Type B pancreatic cell (in vitro differentiated cells): Measurements from ENCODE around the gene WEE1. TPM values are rescaled to one million over a fixed set of nuclear protein-coding genes. Genes with fewer than 3 reads are reported as not detected.

Experiments used
- DNase-seq: peaks from one replicate; pipeline ENCODE4 v3.0.0; 2021; ENCODE audit warnings: mixed read lengths; ENCODE audit not compliant: unreplicated experiment; ENCODE audit errors: extremely low spot score
- H3K27ac Mint-ChIP-seq: 2 replicates; pipeline ENCODE4 v1.8.0; 2021; ENCODE audit warnings: mild to moderate bottlenecking, mixed read lengths
- H3K27me3 Mint-ChIP-seq: 2 replicates; pipeline ENCODE4 v1.8.0; 2021; ENCODE audit warnings: mixed read lengths
- H3K36me3 Mint-ChIP-seq: 2 replicates; pipeline ENCODE4 v1.8.0; 2021; ENCODE audit warnings: mixed read lengths
- H3K4me1 Mint-ChIP-seq: one replicate; pipeline ENCODE4 v1.8.0; 2021; ENCODE audit warnings: mixed read lengths; ENCODE audit not compliant: unreplicated experiment
- H3K4me3 Mint-ChIP-seq: 2 replicates; pipeline ENCODE4 v1.8.0; 2021; ENCODE audit warnings: mild to moderate bottlenecking, mixed read lengths
- H3K9me3 Mint-ChIP-seq: 2 replicates; pipeline ENCODE4 v1.8.0; 2021; ENCODE audit warnings: mixed read lengths
- long read RNA-seq: library from polyadenylated mRNA; unstranded; transcript quantifications from one replicate; pipeline ENCODE4 v2.0.0, GENCODE V29; 2020
- total RNA-seq: library from RNA; stranded (reverse); gene quantifications from 2 replicates; pipeline ENCODE4 v1.2.1, GENCODE V29; 2021; ENCODE audit warnings: low replicate concordance
- TF ChIP-seq, protein P1 (sequence below): fragments of 200-600 bp; sonication (generic); conservative IDR thresholded peaks from 2 replicates; pipeline ENCODE4 v1.5.0; 2021; ENCODE audit warnings: antibody characterized with exemption, mild to moderate bottlenecking

WEE1 gene
- total RNA-seq: 80.1 and 104 TPM in 2 replicates
- long read RNA-seq, transcript WEE1-201 (11 exons, 3,436 nt): major isoform, 6 of 41 reads
- long read RNA-seq, partial matches to known transcripts: 21 of 41 reads
- long read RNA-seq, other reads (novel, unspliced or antisense): 9 of 41 reads

DNA sequence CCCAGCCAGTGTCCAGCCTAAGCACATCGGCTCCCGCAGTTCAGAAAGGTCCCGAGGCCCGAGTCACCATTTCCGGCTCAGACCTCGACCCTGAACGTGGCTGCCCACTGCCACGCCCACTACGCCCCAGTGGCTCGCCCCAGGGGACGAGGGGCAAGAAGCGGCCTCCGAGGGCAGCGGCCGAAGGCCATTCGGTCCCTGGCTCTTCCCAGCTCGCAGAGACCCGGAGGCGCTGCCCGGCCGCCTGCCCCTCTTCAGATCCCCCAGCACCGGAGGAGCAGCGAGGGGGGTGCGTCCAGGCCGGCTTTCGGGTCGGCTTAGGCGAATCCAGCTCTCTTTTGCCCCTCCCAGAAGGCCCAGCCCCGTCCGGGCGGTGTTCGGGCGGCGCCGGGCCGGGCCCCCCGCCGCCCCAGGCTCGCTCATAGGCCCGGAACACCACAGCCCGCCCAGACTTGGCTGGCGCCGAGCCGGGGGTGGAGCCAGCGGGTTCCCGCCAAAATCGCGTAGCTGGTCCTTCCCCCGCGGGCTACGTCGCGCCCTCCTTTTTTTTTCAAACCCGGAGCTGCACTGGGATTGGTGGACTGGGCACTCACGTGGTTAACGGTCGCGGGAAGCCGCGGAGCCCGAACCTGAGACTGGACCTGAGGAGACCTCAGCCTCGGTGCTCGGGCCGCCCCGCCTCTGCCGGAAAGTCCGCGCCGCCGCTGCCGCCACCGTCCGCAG, at the start of gene WEE1:
Gene WEE1, plus strand, starts transcription at position 619 of the 723 bp plus-strand sequence. CDS start 264 bp downstream, outside the sequence.
- DNase-seq: peak; percentile 99
- H3K27ac Mint-ChIP-seq: peak within 1 kb of the TSS; percentile 99
- H3K36me3 Mint-ChIP-seq: peaks cover 27% of the 10 kb centered on the region
- H3K4me3 Mint-ChIP-seq: peak within 1 kb of the TSS; percentile 94
- no peaks in the 10 kb centered on the region for H3K9me3 Mint-ChIP-seq
- H3K4me1 Mint-ChIP-seq: peaks cover 37% of the 10 kb centered on the region
- H3K27me3 Mint-ChIP-seq: no peaks in the 10 kb centered on the region
- TF ChIP-seq, protein P1, sequence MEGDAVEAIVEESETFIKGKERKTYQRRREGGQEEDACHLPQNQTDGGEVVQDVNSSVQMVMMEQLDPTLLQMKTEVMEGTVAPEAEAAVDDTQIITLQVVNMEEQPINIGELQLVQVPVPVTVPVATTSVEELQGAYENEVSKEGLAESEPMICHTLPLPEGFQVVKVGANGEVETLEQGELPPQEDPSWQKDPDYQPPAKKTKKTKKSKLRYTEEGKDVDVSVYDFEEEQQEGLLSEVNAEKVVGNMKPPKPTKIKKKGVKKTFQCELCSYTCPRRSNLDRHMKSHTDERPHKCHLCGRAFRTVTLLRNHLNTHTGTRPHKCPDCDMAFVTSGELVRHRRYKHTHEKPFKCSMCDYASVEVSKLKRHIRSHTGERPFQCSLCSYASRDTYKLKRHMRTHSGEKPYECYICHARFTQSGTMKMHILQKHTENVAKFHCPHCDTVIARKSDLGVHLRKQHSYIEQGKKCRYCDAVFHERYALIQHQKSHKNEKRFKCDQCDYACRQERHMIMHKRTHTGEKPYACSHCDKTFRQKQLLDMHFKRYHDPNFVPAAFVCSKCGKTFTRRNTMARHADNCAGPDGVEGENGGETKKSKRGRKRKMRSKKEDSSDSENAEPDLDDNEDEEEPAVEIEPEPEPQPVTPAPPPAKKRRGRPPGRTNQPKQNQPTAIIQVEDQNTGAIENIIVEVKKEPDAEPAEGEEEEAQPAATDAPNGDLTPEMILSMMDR: no peak

DNA sequence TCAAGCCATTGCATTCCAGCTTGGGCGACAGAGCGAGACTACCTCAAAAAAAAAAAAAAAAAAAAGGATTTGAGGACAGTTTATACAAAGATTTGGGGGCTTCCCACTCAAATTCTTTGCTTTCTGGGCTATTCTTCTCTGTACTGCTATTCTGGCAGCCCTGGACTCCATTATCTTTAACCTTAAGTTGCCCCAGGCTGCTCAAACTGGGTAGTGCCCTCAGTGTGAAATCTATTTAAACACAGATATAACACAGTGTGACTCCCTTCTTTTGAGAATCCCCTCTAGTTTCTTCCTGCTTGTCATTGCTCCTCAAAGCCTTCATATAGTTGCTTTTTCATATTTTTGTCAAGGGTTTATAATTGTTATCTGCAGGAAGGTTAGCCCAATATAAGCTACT, 49.5 kb upstream of the WEE1 start:
- TF ChIP-seq, protein P1: no peak
- Mint-ChIP-seq H3K27me3 (no peaks in the 10 kb centered on the region), H3K27ac (no peak overlapping the region), H3K4me1 (peaks cover 32% of the 10 kb centered on the region), H3K36me3 (peaks cover 22% of the 10 kb centered on the region), H3K4me3 (no peak overlapping the region), H3K9me3 (no peaks in the 10 kb centered on the region)
- no peak for DNase-seq

DNA sequence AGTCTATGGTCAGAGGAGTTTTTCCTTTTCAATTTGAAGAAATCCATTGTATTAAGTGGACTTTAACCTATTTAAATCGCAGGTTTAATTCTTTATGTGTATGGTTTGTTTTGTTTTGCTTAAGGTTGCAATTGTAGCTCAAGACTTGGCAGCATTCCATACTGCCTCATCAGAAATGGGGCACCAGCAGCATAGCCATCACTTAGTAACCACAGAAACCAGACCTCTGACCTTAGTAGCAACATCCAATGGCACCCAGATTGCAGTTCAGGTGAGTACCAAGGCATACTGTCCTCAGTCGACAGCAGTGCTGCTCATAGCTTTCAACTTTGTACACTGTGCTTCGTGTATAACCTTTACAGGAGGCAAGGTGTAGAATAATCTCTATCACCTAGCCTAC, 48.4 kb upstream of the WEE1 start:
- Mint-ChIP-seq H3K4me1 (peaks cover 40% of the 10 kb centered on the region), H3K27ac (no peak overlapping the region), H3K9me3 (no peaks in the 10 kb centered on the region), H3K4me3 (no peak overlapping the region), H3K36me3 (peaks cover 22% of the 10 kb centered on the region), H3K27me3 (no peaks in the 10 kb centered on the region)
- DNase-seq: no peak
- TF ChIP-seq, protein P1: no peak

DNA sequence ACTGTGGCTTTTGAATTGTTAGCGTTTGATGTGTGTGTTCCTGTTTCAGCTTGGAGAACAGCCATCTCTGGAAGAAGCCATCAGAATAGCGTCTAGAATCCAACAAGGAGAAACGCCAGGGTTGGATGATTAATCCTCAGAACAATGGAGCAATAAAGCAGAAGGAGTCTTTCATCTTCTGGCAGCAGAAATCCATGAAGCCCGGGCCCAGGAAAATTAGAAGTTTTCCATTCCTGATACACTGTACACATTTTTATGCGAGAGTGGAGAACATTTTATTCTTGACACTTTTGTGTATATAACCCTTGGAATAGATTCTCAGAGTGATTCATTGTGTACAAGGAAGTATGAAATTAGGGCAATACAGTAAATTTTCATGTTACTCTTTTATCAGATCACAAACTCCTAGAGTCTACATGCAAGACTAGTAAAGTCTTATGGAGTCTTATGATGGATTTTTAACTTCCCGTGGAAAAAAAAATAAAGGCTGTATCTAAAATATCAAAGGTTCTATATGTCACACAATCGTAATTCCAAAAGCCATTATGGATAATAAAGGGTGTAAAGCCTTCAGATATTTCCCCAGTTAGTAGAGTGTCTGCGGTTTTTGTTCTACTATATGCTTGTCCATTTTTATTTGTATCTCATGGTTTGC, 45.9 kb upstream of the WEE1 start:
- no peak for DNase-seq
- Mint-ChIP-seq H3K9me3 (no peaks in the 10 kb centered on the region), H3K4me1 (peaks cover 43% of the 10 kb centered on the region), H3K27me3 (no peaks in the 10 kb centered on the region), H3K27ac (peak overlapping the region; percentile 61), H3K36me3 (peaks cover 19% of the 10 kb centered on the region), H3K4me3 (no peak overlapping the region)
- TF ChIP-seq, protein P1: no peak

DNA sequence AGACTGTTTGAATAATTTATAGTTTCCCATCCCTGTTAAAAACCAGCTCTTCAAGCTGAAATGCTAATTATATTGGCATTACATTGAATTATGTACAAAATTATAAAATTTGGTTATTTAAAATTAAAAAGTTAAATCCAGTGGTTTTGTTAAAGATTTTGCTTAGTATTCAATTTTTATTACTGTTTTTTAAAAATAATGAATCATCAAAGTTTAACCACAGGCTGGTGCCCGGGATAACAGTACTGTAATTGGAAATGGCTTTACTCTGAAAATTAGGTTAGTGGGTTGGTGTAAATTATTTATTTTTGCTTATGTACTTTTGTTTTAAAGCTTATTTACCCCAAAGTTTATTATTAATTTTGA, 45.4 kb upstream of the WEE1 start:
- TF ChIP-seq, protein P1: no peak
- H3K9me3 Mint-ChIP-seq: no peaks in the 10 kb centered on the region
- no peak overlapping the region for H3K4me3 Mint-ChIP-seq
- peaks cover 16% of the 10 kb centered on the region for H3K36me3 Mint-ChIP-seq
- H3K4me1 Mint-ChIP-seq: peaks cover 43% of the 10 kb centered on the region
- DNase-seq: no peak
- peak overlapping the region; percentile 61 for H3K27ac Mint-ChIP-seq
- no peaks in the 10 kb centered on the region for H3K27me3 Mint-ChIP-seq
